Nephron (organoid): ENCODE measurements around the gene ELMO1.

ENCODE experiments used
- H3K27ac Mint-ChIP-seq, 3 experiments: 2 replicates each; pipeline ENCODE4 v1.8.0; 2020; ENCODE audit warnings: mixed read lengths in 3 of 3, mild to moderate bottlenecking in 2 of 3, moderate library complexity in 1 of 3
- H3K27me3 Mint-ChIP-seq: 2 replicates; pipeline ENCODE4 v1.8.0; 2021; ENCODE audit warnings: low read depth, mild to moderate bottlenecking, moderate library complexity, mixed read lengths
- H3K36me3 Mint-ChIP-seq: 2 replicates; pipeline ENCODE4 v1.8.0; 2020; ENCODE audit warnings: low read depth, mixed read lengths
- H3K4me1 Mint-ChIP-seq: 2 replicates; pipeline ENCODE4 v1.8.0; 2020; ENCODE audit warnings: mixed read lengths
- H3K4me3 Mint-ChIP-seq, 3 experiments: 2 replicates each; pipeline ENCODE4 v1.8.0; 2020; ENCODE audit warnings: mild to moderate bottlenecking in 3 of 3, mixed read lengths in 3 of 3, moderate library complexity in 2 of 3
- H3K9me3 Mint-ChIP-seq: 2 replicates; pipeline ENCODE4 v1.8.0; 2020; ENCODE audit warnings: mixed read lengths
- CTCF ChIP-seq, 3 experiments: fragments of 200-600 bp; sonication (generic); IDR thresholded peaks; one replicate each; pipeline ENCODE4 v1.5.0; 2021; ENCODE audit warnings: antibody characterized with exemption in 3 of 3; ENCODE audit not compliant: unreplicated experiment in 3 of 3

Gene ELMO1

GRCh38 chr7:36945612-36946400, 502.9 kb downstream of the ELMO1 start:
- H3K27ac Mint-ChIP-seq, result peak overlapping the region; percentile 35 to 68 (median 64)

DNA sequence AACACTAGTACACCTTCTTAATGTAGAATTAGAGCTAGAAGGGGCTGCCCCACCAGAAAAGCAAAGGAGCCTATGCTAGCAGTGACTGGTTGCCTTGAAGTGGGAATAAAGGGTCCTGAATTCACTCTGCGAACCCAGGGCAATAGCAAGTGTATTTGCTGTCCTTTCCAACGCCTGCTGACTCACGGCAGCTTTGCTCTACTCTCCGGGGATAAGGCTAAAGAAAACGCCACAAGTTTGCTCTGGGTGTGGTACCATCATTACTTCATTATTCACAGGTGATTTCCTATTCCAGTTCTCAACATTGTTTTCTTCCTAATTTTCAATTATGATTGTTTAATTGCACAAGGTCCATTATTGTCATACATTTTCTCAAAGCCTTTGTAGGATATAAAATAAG, 503.8 kb downstream of the ELMO1 start:
- Mint-ChIP-seq H3K4me1 (peaks cover 67% of the 10 kb centered on the region), H3K27ac (no peak overlapping the region), H3K27me3 (peaks cover 8% of the 10 kb centered on the region), H3K36me3 (no peaks in the 10 kb centered on the region), H3K9me3 (peaks cover 6% of the 10 kb centered on the region), H3K4me3 (no peak overlapping the region)
- TF ChIP-seq CTCF (IDR thresholded peaks at IDR 0.05; ENCODE audit: unreplicated experiment in 3 of 3), result no peak

More at GRCh38 chr7:36945612-36946400, 502.9 kb downstream of the ELMO1 start:
- TF ChIP-seq CTCF (IDR thresholded peaks at IDR 0.05; ENCODE audit: unreplicated experiment in 3 of 3), result no peak
- Mint-ChIP-seq H3K36me3 (no peaks in the 10 kb centered on the region), H3K27me3 (peaks cover 8% of the 10 kb centered on the region), H3K4me3 (peak overlapping the region in 1 of 3 experiments; percentile 16), H3K4me1 (peaks cover 76% of the 10 kb centered on the region), H3K9me3 (peaks cover 2% of the 10 kb centered on the region)

GRCh38 chr7:36943591-36944435, 504.9 kb downstream of the ELMO1 start:
- no peaks in the 10 kb centered on the region for H3K36me3 Mint-ChIP-seq
- H3K27me3 Mint-ChIP-seq, result peaks cover 12% of the 10 kb centered on the region
- peaks cover 14% of the 10 kb centered on the region for H3K9me3 Mint-ChIP-seq
- no peak overlapping the region for H3K27ac Mint-ChIP-seq
- peaks cover 57% of the 10 kb centered on the region for H3K4me1 Mint-ChIP-seq
- TF ChIP-seq CTCF (IDR thresholded peaks at IDR 0.05; ENCODE audit: unreplicated experiment in 3 of 3), result no peak
- H3K4me3 Mint-ChIP-seq, result no peak overlapping the region

GRCh38 chr7:36942955-36943354, 505.7 kb downstream of the ELMO1 start:
- H3K4me1 Mint-ChIP-seq, result peaks cover 53% of the 10 kb centered on the region
- H3K9me3 Mint-ChIP-seq, result peaks cover 19% of the 10 kb centered on the region

GRCh38 chr7:36942541-36942940, 506.1 kb downstream of the ELMO1 start:
- Mint-ChIP-seq H3K36me3 (no peaks in the 10 kb centered on the region), H3K9me3 (peaks cover 22% of the 10 kb centered on the region), H3K27me3 (peaks cover 10% of the 10 kb centered on the region), H3K27ac (no peak overlapping the region), H3K4me3 (no peak overlapping the region), H3K4me1 (peaks cover 50% of the 10 kb centered on the region)
- no peak for TF ChIP-seq CTCF (IDR thresholded peaks at IDR 0.05; ENCODE audit: unreplicated experiment in 3 of 3)

More at GRCh38 chr7:36942955-36943354, 505.7 kb downstream of the ELMO1 start:
- peaks cover 12% of the 10 kb centered on the region for H3K27me3 Mint-ChIP-seq
- H3K27ac Mint-ChIP-seq, result no peak overlapping the region
- no peak for TF ChIP-seq CTCF (IDR thresholded peaks at IDR 0.05; ENCODE audit: unreplicated experiment in 3 of 3)
- H3K4me3 Mint-ChIP-seq, result no peak overlapping the region
- H3K36me3 Mint-ChIP-seq, result no peaks in the 10 kb centered on the region
